ENCODE measurements around the gene PLXNA4. TPM values are rescaled to one million over a fixed set of nuclear protein-coding genes. Genes with fewer than 3 reads are reported as not detected.

PLXNA4 gene
- total RNA-seq, 2 donors from 2014 or later = 0.41 to 2.8 TPM

DNA sequence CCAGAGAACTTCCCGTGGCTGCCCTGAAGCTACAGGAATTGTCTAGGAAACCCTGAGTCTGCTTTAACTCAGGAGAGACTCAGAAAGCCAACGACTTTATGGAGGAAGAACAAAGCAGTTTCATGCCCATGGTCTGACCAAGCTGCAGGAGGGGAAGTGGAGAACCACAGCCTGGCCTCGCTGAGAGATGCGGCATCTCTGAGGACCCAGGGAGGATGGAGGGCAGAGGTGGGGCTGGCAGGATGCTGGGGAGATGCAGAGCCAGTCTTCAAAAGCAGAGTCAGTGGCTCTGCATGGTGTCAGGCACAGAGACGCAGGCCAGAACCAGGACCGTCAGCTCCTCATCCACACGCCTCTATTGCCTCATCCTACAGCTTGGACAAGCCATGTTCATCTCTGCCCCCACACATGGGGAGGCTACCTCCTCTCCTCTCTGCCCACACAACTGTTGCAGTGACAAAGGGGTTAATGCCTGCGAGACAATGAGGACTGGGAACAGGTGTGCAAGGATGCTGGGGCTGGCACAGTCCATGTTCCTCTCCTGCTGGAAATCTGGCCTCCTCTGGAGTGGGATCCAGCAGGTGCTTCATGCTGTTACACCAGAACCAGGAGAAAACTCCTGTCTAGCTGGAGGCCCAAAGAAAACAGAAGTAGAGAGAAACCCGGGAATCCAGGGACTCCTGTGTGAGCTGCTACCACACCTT lies 267.0 kb downstream of the PLXNA4 start:
- no peaks in the 10 kb centered on the region for H3K9me3 ChIP-seq
- H3K4me1 ChIP-seq (replicated peaks) = no peaks in the 10 kb centered on the region
- DNase-seq (ENCODE audit: low spot score) = no peak
- TF ChIP-seq, protein P1, sequence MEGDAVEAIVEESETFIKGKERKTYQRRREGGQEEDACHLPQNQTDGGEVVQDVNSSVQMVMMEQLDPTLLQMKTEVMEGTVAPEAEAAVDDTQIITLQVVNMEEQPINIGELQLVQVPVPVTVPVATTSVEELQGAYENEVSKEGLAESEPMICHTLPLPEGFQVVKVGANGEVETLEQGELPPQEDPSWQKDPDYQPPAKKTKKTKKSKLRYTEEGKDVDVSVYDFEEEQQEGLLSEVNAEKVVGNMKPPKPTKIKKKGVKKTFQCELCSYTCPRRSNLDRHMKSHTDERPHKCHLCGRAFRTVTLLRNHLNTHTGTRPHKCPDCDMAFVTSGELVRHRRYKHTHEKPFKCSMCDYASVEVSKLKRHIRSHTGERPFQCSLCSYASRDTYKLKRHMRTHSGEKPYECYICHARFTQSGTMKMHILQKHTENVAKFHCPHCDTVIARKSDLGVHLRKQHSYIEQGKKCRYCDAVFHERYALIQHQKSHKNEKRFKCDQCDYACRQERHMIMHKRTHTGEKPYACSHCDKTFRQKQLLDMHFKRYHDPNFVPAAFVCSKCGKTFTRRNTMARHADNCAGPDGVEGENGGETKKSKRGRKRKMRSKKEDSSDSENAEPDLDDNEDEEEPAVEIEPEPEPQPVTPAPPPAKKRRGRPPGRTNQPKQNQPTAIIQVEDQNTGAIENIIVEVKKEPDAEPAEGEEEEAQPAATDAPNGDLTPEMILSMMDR (IDR thresholded peaks at IDR 0.05) = no peak
- no peak for TF ChIP-seq POLR2A (IDR thresholded peaks at IDR 0.05)
- no peak for TF ChIP-seq POLR2AphosphoS5 (IDR thresholded peaks at IDR 0.05)
- intact Hi-C loops (cut with DNase I) = no loop called here
- no peak overlapping the region for H3K4me3 ChIP-seq
- H3K27ac ChIP-seq = no peak overlapping the region
- no peaks in the 10 kb centered on the region for H3K27me3 ChIP-seq (replicated peaks; ENCODE audit: insufficient read depth)
- WGBS = 71% methylated on average over 9 of the region's 9 CpGs
- H3K36me3 ChIP-seq = no peaks in the 10 kb centered on the region

DNA sequence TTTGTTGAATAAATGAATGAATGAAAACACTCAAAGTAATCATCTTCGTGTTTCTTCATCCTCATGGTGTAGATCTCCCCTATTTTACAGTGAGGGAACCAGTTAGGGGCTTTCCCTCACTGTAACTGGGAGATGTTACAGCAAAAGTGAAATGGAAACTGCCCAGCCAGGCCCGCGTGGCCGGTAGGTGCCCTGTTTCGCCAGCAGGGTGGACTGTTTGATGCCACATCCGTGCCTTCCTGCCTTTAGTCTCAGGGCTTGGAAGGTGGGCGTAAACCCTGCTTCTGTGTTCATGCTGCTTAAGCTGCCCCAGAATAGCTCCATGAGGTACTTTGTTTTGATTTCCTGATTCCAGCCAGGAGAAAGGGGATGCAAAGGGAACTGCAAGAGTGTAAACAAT lies 268.8 kb downstream of the PLXNA4 start:
- Histone ChIP-seq H3K9me3 (no peaks in the 10 kb centered on the region), H3K27ac (no peak overlapping the region), H3K36me3 (no peaks in the 10 kb centered on the region), H3K4me1 (replicated peaks) (no peaks in the 10 kb centered on the region), H3K4me3 (no peak overlapping the region), H3K27me3 (replicated peaks; ENCODE audit: insufficient read depth) (no peaks in the 10 kb centered on the region)
- TF ChIP-seq, protein P1 (IDR thresholded peaks at IDR 0.05) = no peak
- no peak for TF ChIP-seq POLR2A (IDR thresholded peaks at IDR 0.05)
- no peak for TF ChIP-seq POLR2AphosphoS5 (IDR thresholded peaks at IDR 0.05)
- no peak for DNase-seq (ENCODE audit: low spot score)
- intact Hi-C loops (cut with DNase I) = no loop called here
- 67% methylated on average over 7 of the region's 7 CpGs for WGBS

DNA sequence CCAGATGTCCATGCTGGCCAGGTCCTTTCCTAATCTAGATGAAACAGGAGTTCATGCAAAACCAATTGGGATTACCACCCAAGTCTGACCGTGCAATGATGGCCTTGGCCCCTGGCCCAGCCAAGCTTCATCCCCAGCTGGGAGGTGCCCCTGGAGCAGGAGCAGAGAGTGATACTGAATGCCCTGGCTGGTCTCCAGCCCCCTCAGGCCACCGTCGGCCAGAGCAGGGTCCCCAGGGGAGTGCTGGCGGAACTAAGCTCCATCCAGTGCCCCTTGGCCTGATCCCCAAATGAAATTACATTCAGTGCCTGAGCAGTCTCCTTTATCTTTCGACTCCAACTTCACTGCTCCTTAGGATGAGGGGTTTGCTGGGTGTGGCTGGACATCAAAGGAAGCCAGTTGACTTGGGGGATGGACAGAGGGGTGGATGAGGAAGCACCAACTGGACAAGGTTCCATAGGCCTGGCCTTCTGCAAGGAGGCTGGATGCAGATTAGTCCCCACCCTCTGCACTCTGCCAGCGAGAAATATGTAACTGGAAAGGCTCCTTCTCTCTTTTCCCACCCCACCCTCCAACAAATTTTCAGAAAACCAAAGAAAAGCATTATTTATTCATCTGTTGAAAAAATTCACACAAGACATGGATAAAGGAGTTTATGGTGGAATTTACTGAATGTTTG lies 275.5 kb downstream of the PLXNA4 start:
- Histone ChIP-seq H3K27ac (no peak overlapping the region), H3K27me3 (replicated peaks; ENCODE audit: insufficient read depth) (no peaks in the 10 kb centered on the region), H3K4me1 (replicated peaks) (no peaks in the 10 kb centered on the region), H3K9me3 (no peaks in the 10 kb centered on the region), H3K4me3 (no peak overlapping the region), H3K36me3 (no peaks in the 10 kb centered on the region)
- TF ChIP-seq POLR2A (IDR thresholded peaks at IDR 0.05) = no peak
- no peak for TF ChIP-seq POLR2AphosphoS5 (IDR thresholded peaks at IDR 0.05)
- TF ChIP-seq, protein P1 (IDR thresholded peaks at IDR 0.05) = no peak
- 71% methylated on average over 6 of the region's 6 CpGs for WGBS
- intact Hi-C loops (cut with DNase I) = no loop called here
- no peak for DNase-seq (ENCODE audit: low spot score)

DNA sequence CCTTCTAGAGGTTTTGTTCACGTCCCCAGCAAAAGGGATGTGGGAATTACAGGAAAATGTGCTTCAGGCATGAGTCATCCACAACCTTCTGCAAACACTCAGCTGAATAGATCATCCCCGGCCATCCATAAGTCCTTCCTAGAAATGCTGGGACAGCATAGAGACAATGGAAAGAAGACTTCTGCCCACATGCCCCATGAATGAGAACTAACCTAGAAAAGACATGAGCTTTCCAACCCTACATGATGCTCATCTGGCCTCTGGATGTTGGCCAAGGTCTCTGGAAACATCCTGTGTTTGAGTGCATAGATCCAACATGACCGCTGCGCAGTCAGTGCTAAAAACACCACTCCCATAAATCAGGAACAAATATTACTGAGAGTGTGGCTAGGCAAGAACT lies 277.5 kb downstream of the PLXNA4 start:
- Histone ChIP-seq H3K9me3 (no peaks in the 10 kb centered on the region), H3K36me3 (no peaks in the 10 kb centered on the region), H3K27ac (no peak overlapping the region), H3K4me1 (replicated peaks) (no peaks in the 10 kb centered on the region), H3K27me3 (replicated peaks; ENCODE audit: insufficient read depth) (no peaks in the 10 kb centered on the region), H3K4me3 (no peak overlapping the region)
- WGBS = 67% methylated on average over 4 of the region's 4 CpGs
- DNase-seq (ENCODE audit: low spot score) = no peak
- intact Hi-C loops (cut with DNase I) = no loop called here
- no peak for TF ChIP-seq POLR2AphosphoS5 (IDR thresholded peaks at IDR 0.05)
- TF ChIP-seq POLR2A (IDR thresholded peaks at IDR 0.05) = no peak
- TF ChIP-seq, protein P1 (IDR thresholded peaks at IDR 0.05) = no peak

DNA sequence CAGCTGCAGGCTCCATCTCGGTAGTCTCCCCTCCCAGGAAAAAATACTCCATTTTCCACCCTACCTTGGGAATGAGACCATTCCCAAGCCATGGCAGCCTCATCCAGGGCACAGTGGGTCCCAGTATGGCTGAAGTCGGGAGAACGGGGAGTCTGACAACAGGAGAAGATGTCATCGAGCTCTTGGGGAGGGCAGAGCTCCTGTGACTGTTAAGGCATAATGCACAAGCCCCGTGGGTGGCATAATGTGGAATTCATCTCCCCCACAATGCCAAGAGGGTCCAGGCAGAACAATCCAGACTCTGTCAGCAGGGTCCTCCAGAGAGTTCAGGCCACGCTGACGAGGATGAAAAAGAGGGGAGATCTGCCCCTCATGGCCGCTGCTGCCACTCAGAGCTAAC lies 279.4 kb downstream of the PLXNA4 start:
- no peak overlapping the region for H3K27ac ChIP-seq
- no peak for DNase-seq (ENCODE audit: low spot score)
- intact Hi-C loops (cut with DNase I) = no loop called here
- WGBS = 82% methylated on average over 8 of the region's 8 CpGs
- H3K4me1 ChIP-seq (replicated peaks) = no peaks in the 10 kb centered on the region
- no peaks in the 10 kb centered on the region for H3K36me3 ChIP-seq
- H3K4me3 ChIP-seq = no peak overlapping the region
- H3K27me3 ChIP-seq (replicated peaks; ENCODE audit: insufficient read depth) = no peaks in the 10 kb centered on the region
- H3K9me3 ChIP-seq = no peaks in the 10 kb centered on the region
- TF ChIP-seq POLR2A (IDR thresholded peaks at IDR 0.05) = no peak
- TF ChIP-seq, protein P1 (IDR thresholded peaks at IDR 0.05) = no peak
- TF ChIP-seq POLR2AphosphoS5 (IDR thresholded peaks at IDR 0.05) = no peak

Data from prostate gland (tissue), 2 donors.